Stimulated activated CD8-positive, alpha-beta memory T cell treated with anti-CD3 and anti-CD28 coated beads, Interleukin-15, amount 100 ng/mL, for 24 hours (primary cell): ENCODE measurements around the gene SCN10A.

ENCODE experiments used
- DNase-seq: peaks from one replicate; pipeline ENCODE4 v3.0.0-alpha.2; 2020; ENCODE audit warnings: low read depth

SCN10A gene

DNA sequence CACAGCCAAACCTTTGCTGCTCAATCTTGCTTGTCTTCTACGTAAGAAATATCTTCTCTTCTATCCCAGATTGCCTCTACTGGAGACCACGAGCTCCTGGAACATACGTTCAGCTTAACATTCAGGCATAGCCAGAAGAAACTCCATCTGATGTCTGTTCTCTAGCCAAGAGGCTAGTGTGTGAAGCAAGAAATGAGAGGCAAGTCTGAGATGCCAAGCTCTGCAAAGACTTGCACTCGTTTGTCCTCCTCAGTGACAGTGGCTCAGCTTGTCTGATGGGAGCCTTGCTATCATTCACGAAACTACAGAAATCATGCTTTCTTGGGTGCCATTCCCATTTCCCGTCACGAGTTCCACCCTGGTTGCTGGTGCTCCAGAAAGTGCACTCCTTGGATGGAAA, at the start of gene SCN10A:
SCN10A (minus strand) TSS at position 192 of the 400 bp plus-strand sequence. CDS start 22,207 bp downstream, outside the sequence.
- no peak for DNase-seq

- no peak for DNase-seq
Measured at GRCh38 chr3:38853011-38853410, 37.0 kb upstream of the SCN10A start.

- DNase-seq, result no peak
Measured at GRCh38 chr3:38843898-38844297, 27.9 kb upstream of the SCN10A start.

GRCh38 chr3:38842266-38842965, 26.4 kb upstream of the SCN10A start:
- no peak for DNase-seq

GRCh38 chr3:38840987-38841386, 25.0 kb upstream of the SCN10A start:
- DNase-seq, result no peak

DNA sequence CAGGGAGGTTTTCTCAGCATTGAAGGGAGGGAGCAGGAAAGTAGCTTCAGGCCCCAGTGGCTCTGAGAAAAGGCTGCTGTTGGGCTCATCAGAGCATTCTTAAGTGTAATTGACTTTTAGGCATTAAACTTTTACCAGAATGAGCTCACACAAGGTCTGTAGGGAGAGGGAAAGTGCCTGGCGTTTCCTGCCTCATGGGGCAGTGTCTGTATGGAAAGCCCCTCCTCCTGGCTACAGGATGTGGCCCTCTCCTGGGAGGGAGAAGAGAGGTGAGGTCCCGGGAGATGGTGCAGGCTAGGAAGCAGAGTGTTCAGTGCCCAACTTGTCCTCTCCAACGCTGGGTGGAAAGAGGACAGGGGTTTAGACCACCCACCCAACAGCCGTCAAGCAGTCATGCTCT, 21.3 kb upstream of the SCN10A start:
- DNase-seq, result no peak

GRCh38 chr3:38836561-38836960, 20.5 kb upstream of the SCN10A start:
- DNase-seq, result no peak

GRCh38 chr3:38835939-38836338, 19.9 kb upstream of the SCN10A start:
- DNase-seq, result no peak

DNA sequence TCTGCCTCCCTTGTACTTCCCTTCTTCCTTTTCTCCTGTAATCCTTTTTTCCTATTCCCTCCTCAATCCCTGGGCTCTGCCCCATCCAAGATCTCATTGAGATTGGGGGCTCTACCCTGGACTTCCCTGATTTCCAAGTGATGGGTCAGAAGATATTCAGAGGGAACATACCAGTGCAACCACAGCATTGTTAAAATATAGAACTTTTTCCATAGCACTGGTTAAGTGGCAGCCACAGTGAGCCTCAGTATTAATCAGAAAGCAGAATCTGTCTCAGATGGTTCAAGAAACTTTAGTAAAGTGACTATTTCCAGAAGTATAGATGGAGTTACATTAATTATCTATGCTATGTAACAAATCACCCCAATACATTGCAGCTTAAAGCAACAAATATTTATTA, 18.7 kb upstream of the SCN10A start:
- DNase-seq, result no peak

- no peak for DNase-seq
Measured at GRCh38 chr3:38834110-38834509, 18.1 kb upstream of the SCN10A start.

- DNase-seq, result no peak
Measured at GRCh38 chr3:38829404-38829803, 13.4 kb upstream of the SCN10A start.

DNA sequence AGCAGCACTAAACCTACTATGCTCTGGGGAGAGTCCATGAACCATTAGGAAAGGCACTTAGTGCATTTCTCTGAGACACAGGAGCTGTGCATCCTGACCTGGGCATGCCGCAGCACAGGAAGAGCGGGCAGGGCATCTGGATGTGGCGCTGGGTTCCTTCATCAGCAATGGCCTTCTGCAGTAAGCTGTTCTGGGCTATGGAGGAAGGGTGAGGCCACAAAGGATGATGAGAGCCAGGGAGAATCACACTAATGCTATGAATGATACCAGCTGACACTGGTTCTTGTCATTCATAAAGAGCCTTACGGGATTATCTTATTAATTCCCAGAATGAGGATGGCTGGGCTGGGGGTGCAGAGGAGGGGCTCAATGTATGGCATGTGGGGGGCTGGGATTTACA, 12.7 kb upstream of the SCN10A start:
- DNase-seq, result no peak

DNA sequence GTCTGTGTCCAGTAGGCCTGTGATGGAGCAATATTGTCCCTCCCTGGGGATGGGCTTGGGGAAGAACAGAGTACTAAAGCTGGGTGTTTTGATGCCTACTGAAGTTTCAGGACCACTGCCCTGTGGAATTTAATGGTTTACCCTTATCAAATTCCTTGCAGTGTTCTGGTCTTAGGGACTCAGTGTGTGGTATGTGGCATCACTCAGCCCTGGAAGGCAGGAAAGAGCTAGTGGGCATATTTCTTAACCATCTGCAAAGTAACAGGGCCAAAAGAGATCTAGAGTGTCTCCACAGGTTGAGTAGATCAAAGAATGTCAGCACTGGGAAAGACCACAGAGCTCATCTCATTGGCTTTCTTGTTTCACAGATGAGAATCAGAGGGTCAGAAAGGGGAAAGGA, 11.8 kb upstream of the SCN10A start:
- no peak for DNase-seq

GRCh38 chr3:38826001-38826400, 10.0 kb upstream of the SCN10A start:
- DNase-seq, result no peak

DNA sequence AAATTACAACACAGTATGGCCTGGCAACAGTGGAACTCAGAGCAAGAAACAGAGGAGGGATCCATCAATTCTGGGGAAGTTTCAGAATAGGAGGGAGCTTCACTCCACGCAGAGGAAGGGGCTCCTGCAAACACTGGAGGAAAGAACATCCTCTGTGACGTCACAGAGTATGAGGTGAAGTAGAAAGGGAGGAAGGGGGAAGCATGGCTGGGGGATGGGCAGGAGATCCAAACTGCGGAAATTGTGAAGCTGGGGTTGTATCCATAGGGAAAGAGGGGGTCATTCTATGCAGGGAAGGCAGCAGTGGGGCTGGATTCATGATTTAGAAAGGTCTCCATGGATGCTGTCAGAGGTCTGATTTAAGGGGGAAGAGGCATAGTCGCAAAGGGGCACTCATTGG, 8.3 kb upstream of the SCN10A start:
- DNase-seq, result no peak

- no peak for DNase-seq
Measured at GRCh38 chr3:38823722-38824121, 7.7 kb upstream of the SCN10A start.

GRCh38 chr3:38823186-38823585, 7.2 kb upstream of the SCN10A start:
- DNase-seq, result no peak

- no peak for DNase-seq
Measured at GRCh38 chr3:38811822-38812221, 4.2 kb downstream of the SCN10A start.

DNA sequence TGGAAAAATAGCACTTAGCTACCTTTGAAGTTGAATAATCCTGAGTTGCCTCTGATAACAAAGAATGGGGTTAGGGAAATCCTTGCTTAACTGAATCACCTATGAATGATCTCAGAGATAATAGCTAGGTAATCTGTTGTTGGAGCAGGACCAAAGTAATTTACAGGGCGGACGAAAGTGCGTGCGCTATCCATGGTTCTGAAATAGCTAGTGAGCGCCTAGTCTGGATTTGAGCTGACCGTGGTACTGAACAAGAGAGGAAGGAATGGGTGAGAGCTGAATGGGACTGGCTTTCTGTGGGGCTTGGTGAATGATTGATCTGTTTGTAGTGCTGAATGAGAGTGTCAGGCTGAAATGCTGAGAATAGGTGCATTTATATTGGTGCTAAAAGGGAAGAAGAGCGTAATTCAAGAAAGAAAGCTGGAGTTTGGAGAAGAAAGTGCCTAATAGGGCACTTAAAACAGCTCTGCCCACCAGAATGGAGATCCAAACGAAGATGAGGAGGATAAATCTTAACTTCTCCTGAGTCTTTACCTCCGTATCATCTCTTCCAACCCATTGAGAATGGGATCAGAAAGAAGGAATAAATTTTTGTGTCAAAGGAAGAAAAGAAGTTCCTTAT, 10.1 kb downstream of the SCN10A start:
- no peak for DNase-seq

GRCh38 chr3:38805004-38805403, 11.0 kb downstream of the SCN10A start:
- DNase-seq, result no peak

DNA sequence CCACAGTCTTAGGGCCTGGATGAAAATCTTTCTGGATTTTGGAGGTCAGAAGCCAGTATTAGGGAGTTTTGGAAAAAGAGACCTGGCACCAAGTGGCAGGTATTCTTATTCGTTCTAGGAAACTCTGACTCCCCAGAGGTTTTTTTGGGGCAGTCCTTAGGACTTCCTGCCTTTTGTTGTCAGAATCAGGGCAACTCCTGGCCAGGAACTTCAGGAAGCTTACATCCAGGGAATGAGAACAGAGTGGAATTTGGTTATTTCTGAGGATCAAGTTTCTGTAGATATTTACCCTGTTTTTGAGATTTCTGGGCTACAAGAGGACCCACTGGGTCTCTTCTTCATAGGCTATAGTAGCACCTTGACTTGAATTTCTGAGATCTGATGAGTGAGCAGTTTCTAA, 15.5 kb downstream of the SCN10A start:
- no peak for DNase-seq

DNA sequence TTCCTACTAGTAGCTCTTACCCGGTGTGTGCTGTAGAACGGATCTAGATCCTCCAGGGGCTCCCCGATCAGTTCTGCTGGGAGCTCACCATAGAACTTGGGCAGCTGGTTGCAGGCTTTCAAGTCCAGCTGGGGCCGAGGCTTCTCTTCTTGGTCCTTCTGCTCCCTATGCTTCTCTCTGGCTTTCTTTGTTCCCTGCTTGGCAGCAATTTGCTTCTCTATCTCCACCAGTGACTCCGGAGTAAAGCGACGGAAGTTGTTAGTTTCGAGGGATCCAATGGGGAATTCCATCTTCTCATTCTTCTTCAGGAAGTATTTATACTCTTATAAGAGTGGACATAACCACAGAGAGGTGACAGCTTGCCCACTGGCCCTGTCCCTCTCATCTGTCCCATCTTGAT, 22.3 kb downstream of the SCN10A start:
- DNase-seq, result no peak

GRCh38 chr3:38792983-38793382, 23.0 kb downstream of the SCN10A start:
- DNase-seq, result no peak

DNA sequence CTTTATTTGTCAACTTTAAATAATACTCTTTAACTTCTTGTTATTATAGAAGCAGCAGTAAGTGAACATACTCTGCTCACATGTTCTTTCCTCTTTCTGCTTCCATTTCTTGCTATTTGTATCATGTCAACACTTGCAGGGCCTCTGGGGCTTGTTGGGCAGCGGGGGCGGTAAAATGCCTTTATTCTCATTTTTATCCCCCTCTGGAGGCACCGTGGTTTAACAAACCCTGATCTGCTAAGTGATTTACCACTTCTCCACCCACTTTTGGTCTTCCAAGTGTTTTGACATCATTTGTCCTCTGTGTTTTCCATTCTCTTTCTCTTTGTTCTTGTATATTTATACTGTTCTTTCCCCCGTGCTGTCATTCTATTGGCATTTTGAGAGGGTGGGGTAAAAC, 33.9 kb downstream of the SCN10A start:
- DNase-seq, result no peak
